Gastrocnemius medialis (tissue), 4 donors: Measurements from ENCODE around the gene PGA3.

Experiments used
- CTCF ChIP-seq, 5 experiments: fragments of 450-650 bp in 3 of 5; fragments of 200-600 bp in 2 of 5; sonication (generic) in 2 of 5; IDR thresholded peaks in 4 of 5; conservative IDR thresholded peaks in 1 of 5; 1 replicate in 4 of 5; 2 replicates in 1 of 5; pipeline ENCODE4 v1.5.1; 2016 to 2019; ENCODE audit warnings: antibody characterized with exemption in 5 of 5, mild to moderate bottlenecking in 3 of 5, moderate library complexity in 3 of 5
- POLR2A ChIP-seq, 2 donors: fragments of 450-650 bp; IDR thresholded peaks; one replicate each; pipeline ENCODE4 v1.6.1; 2017; ENCODE audit warnings: antibody characterized with exemption in 2 of 2, mild to moderate bottlenecking in 2 of 2, moderate library complexity in 2 of 2

- TF ChIP-seq CTCF (IDR thresholded peaks at IDR 0.05 in 4 of 5, conservative IDR thresholded peaks at IDR 0.05 in 1 of 5): peak; percentile 65 to 87 (median 81)
- TF ChIP-seq POLR2A (IDR thresholded peaks at IDR 0.05): no peak
These were observed 15.7 kb upstream of the PGA3 start for GRCh38 chr11:61187505-61188130.
